ENCODE results near the gene TRIM49B.
"Not testable (repeated sequence)": the region's sequence is repeated elsewhere in the genome, so short reads cannot be mapped to it uniquely, and the experiment has no call there.

The TRIM49B gene, protein sequence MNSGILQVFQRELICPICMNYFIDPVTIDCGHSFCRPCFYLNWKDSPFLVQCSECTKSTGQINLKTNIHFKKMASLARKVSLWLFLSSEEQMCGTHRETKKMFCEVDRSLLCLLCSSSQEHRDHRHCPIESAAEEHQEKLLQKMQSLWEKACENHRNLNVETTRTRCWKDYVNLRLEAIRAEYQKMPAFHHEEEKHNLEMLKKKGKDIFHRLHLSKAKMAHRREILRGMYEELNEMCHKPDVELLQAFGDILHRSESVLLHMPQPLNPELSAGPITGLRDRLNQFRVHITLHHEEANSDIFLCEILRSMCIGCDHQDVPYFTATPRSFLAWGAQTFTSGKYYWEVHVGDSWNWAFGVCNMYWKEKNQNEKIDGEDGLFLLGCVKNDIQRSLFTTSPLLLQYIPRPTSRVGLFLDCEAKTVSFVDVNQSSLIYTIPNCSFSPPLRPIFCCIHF

DNA sequence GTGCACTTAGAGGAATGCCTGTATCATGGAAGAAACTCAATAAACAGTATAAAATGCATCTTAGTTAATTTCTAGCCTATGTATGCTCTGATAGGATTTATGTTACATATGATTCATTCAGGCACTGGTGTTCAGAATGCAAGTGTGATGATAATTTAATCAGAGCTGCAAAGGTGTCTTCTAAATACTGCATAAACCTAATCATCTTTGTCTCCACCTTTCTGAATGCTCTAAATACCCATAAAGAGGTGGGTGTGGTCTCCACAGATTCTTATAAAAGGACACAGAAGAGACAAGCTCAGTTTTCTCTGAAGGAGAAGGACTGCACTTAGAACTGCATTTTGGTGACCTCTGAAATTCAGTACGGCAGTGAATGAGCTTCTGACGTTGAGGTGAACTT, at the start of gene TRIM49B:
TRIM49B (plus strand) TSS at position 301 of the 400 bp plus-strand sequence. CDS start 2,777 bp downstream, outside the sequence.
- DNase-seq = not testable (repeated sequence)

DNA sequence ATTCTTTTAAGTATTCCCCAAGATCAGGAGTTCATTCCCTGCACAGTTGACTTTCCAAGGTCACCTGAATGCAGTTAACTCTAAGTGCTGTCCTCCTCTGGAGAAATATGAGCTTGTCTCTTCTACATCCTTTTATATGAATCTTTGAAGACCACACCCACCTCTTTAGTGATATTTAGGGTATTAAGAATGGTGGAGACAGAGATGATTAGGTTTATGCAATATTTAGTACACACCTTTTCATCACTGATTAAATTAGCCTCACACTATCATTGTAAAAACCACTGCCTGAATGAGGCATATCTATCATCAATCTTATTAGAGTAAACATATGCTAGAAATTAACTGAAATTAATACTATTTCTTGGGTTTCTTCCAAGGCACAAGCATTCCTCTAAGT, 44.8 kb upstream of the TRIM49B start, which contains the start of gene TRIM51G:
TRIM51G (minus strand) TSS at position 101 of the 400 bp plus-strand sequence. CDS start 2,190 bp downstream, outside the sequence.
- DNase-seq = not testable (repeated sequence)

DNA sequence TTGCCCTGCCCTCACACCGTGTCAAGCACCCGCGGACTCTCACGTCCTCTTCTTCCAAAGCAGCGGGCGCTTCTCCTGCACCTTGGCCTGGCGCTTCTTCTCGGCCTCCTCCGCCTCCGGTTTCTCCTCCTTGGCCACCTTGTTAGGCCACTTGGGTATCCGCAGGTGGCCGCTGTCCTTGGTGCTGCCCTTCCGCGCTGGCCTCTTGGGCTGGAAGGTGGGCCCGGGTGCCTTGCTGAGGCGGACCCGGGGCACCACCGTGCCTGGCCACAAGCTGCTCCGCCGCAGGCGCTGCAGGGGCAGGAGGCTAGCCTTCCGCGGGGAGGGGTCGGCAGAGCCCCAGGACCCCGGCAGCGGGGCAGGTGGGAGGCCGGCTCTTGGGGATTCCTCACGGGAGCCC, 19.6 kb downstream of the TRIM49B start:
- DNase-seq = not testable (repeated sequence)

DNA sequence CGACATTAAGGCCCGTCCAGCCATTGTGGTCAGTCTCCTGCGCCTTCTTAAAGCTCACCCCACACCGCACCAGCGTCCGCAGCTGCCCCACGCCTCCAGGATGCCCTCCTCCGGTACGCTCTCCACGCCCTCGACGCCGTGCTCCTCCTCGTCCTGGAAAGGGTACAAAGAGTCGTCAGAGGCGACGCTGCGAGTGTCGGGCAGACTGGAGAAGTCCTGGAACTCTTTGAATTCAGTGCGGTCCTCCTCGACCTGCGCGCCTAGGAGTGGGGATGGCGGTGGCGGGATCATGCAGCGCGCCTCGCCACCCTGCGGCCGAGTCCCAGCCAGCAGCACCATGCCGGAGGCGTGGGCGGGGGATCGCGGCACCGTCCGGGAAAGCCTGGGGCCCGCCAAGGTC, 21.2 kb downstream of the TRIM49B start:
- not testable (repeated sequence) for DNase-seq

DNA sequence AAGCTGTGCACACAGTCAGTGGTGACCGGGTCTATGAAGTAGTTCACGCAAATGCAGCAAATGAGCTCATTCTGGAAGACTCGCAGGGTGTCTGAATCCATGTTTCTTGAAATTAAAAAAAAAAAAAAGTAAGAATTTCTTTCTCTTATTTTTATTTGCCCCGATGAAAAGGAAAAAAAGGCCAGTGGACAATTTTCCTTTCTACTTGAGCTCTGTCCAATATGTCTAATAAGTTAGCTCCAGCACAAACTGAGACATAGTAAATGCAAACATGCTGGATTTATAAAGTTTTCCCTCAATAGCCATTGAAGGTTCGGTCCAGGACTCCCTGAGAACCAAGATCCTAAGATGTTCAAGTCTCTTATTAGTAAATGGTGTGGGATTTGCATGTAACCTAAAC, 30.4 kb downstream of the TRIM49B start, which contains the start of gene TRIM64C:
TRIM64C (minus strand) TSS at position 101 of the 400 bp plus-strand sequence; CDS start at position 101, 0 bp downstream.
- DNase-seq = not testable (repeated sequence)

DNA sequence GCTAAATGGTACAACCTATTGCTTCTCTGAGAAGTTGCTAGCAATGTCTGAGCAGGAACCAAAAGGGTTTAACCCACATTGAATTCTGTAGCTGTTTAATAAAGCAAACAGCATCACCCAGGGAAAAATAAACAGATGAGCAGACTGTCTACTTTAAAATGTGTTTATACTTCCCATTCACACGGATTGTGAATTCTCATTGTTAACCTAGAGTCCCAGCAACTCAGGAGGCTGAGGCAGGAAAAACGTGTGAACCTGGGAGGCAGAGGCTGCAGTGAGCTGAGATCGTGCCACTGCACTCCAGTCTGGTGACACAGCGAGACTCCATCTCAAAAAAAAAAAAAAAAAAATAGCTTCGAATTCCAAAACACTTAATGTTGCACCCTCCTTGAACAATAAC, 41.3 kb downstream of the TRIM49B start:
- DNase-seq = not testable (repeated sequence)

Data from kidney glomerular epithelial cell (primary cell).